Lower leg skin (tissue), 3 donors: ENCODE data around the gene TAMALIN.

ENCODE experiments used
- CTCF ChIP-seq, 3 donors: fragments of 450-650 bp; IDR thresholded peaks; one replicate each; pipeline ENCODE4 v1.5.1; 2016; ENCODE audit warnings: antibody characterized with exemption in 3 of 3, mild to moderate bottlenecking in 3 of 3, moderate library complexity in 2 of 3
- POLR2A ChIP-seq, 2 donors: fragments of 450-650 bp; IDR thresholded peaks; one replicate each; pipeline ENCODE4 v1.6.1; 2016 to 2017; ENCODE audit warnings: antibody characterized with exemption in 2 of 2, mild to moderate bottlenecking in 1 of 2, moderate library complexity in 1 of 2

- TF ChIP-seq CTCF (IDR thresholded peaks at IDR 0.05), result no peak
- no peak for TF ChIP-seq POLR2A (IDR thresholded peaks at IDR 0.05)
These were observed 34.9 kb upstream of the TAMALIN start for GRCh38 chr12:51971679-51972421.
